Measurements from ENCODE around the gene RYR1. TPM values are rescaled to one million over a fixed set of nuclear protein-coding genes. Genes with fewer than 3 reads are reported as not detected.
"Not testable (repeated sequence)": the region's sequence is repeated elsewhere in the genome, so short reads cannot be mapped to it uniquely, and the experiment has no call there.

RYR1 gene
- total RNA-seq, 2 donors from 2014 or later = 0.33 to 1.0 TPM

GRCh38 chr19:38511074-38511708 lies 77.7 kb downstream of the RYR1 start:
- TF ChIP-seq POLR2A (IDR thresholded peaks at IDR 0.05) = no peak
- no peak for TF ChIP-seq CTCF (IDR thresholded peaks at IDR 0.05)
- H3K4me1 ChIP-seq = peaks cover 7% of the 10 kb centered on the region
- 56 to 57% methylated on average over 10 of the region's 10 CpGs for WGBS, 2 donors
- H3K27me3 ChIP-seq = no peaks in the 10 kb centered on the region
- no peak overlapping the region for H3K4me3 ChIP-seq
- no peaks in the 10 kb centered on the region for H3K36me3 ChIP-seq (replicated peaks in 1 of 2; ENCODE audit: insufficient read depth in 1 of 2, low read depth in 2 of 2)
- no peaks in the 10 kb centered on the region for H3K9me3 ChIP-seq
- intact Hi-C loops (cut with DNase I) = loop anchor here (10.0 kb wide), 1 partner anchor 124 kb away; no protein-coding TSS in a partner anchor
- no peak overlapping the region for H3K27ac ChIP-seq
- no peak for DNase-seq
- ATAC-seq = no peak

GRCh38 chr19:38512277-38512676 lies 78.8 kb downstream of the RYR1 start:
- ATAC-seq (no peak), DNase-seq (no peak)
- H3K27me3 ChIP-seq = no peaks in the 10 kb centered on the region

GRCh38 chr19:38513156-38513555 lies 79.7 kb downstream of the RYR1 start:
- H3K9me3 ChIP-seq; DNase-seq; ATAC-seq; H3K36me3 ChIP-seq (replicated peaks in 1 of 2; ENCODE audit: insufficient read depth in 1 of 2, low read depth in 2 of 2); H3K4me1 ChIP-seq; H3K27me3 ChIP-seq; H3K4me3 ChIP-seq; H3K27ac ChIP-seq: not testable (repeated sequence)
- WGBS, 2 donors = 67 to 68% methylated on average over 4 to 6 of the region's 6 CpGs
- intact Hi-C loops (cut with DNase I) = loop anchor here (10.0 kb wide), 1 partner anchor 122 kb away; no protein-coding TSS in a partner anchor

More at GRCh38 chr19:38512277-38512676, 78.8 kb downstream of the RYR1 start:
- Histone ChIP-seq H3K4me3 (no peak overlapping the region), H3K36me3 (replicated peaks in 1 of 2; ENCODE audit: insufficient read depth in 1 of 2, low read depth in 2 of 2) (no peaks in the 10 kb centered on the region), H3K9me3 (no peaks in the 10 kb centered on the region), H3K27ac (no peak overlapping the region), H3K4me1 (peaks cover 7% of the 10 kb centered on the region)
- WGBS, 2 donors = 61 to 77% methylated on average over 2 to 17 of the region's 19 CpGs
- TF ChIP-seq CTCF (IDR thresholded peaks at IDR 0.05) = no peak
- TF ChIP-seq POLR2A (IDR thresholded peaks at IDR 0.05) = no peak
- intact Hi-C loops (cut with DNase I) = loop anchor here (10.0 kb wide), 1 partner anchor 123 kb away; no protein-coding TSS in a partner anchor

GRCh38 chr19:38513762-38514167 lies 80.3 kb downstream of the RYR1 start:
- no peak overlapping the region for H3K27ac ChIP-seq
- 48 to 56% methylated on average over 3 of the region's 3 CpGs for WGBS, 2 donors
- H3K9me3 ChIP-seq = no peaks in the 10 kb centered on the region
- ATAC-seq (no peak), DNase-seq (no peak)
- TF ChIP-seq CTCF (IDR thresholded peaks at IDR 0.05) (no peak), POLR2A (IDR thresholded peaks at IDR 0.05) (no peak)
- peaks cover 7% of the 10 kb centered on the region for H3K4me1 ChIP-seq
- no peaks in the 10 kb centered on the region for H3K27me3 ChIP-seq
- no peaks in the 10 kb centered on the region for H3K36me3 ChIP-seq (replicated peaks in 1 of 2; ENCODE audit: insufficient read depth in 1 of 2, low read depth in 2 of 2)
- intact Hi-C loops (cut with DNase I) = loop anchor here (10.0 kb wide), 1 partner anchor 121 kb away; no protein-coding TSS in a partner anchor
- no peak overlapping the region for H3K4me3 ChIP-seq

GRCh38 chr19:38514812-38515633 lies 81.5 kb downstream of the RYR1 start:
- H3K9me3 ChIP-seq = no peaks in the 10 kb centered on the region
- 22 to 28% methylated on average over 26 to 32 of the region's 32 CpGs for WGBS, 2 donors
- H3K27me3 ChIP-seq = no peaks in the 10 kb centered on the region
- no peaks in the 10 kb centered on the region for H3K36me3 ChIP-seq (replicated peaks in 1 of 2; ENCODE audit: insufficient read depth in 1 of 2, low read depth in 2 of 2)
- no peak overlapping the region for H3K27ac ChIP-seq
- intact Hi-C loops (cut with DNase I) = loop anchor here (10.0 kb wide), 1 partner anchor 120 kb away; no protein-coding TSS in a partner anchor
- ATAC-seq (peak; percentile 89), DNase-seq (peak; percentile 71 to 78 (median 73))
- peaks cover 7% of the 10 kb centered on the region for H3K4me1 ChIP-seq
- no peak for TF ChIP-seq POLR2A (IDR thresholded peaks at IDR 0.05)
- TF ChIP-seq CTCF (IDR thresholded peaks at IDR 0.05) = peak; percentile 81 to 93 (median 87)
- no peak overlapping the region for H3K4me3 ChIP-seq

All from body of pancreas (tissue), 4 donors.